K562 (cell line): Measurements from ENCODE around the gene ORM1. TPM values are rescaled to one million over a fixed set of nuclear protein-coding genes. Genes with fewer than 3 reads are reported as not detected.

Source experiments
- ATAC-seq: fragments of 200-7000 bp; cut with Tn5 transposase; 3 replicates; pipeline ENCODE4 v1.9.1; 2020; ENCODE audit warnings: moderate library complexity
- BruUV-seq: library from RNA; stranded (reverse); fragments of 400-500 nt; replicated peaks from 2 replicates; lab custom pipeline; 2021; lab: Mats Ljungman, UMichigan
- CTCF ChIA-PET: fragments of 300-600 bp; formaldehyde crosslinking; extraction: SDS; loops from one replicate; lab custom pipeline; 2021; ENCODE audit warnings: low intra/inter-chr PET ratio; lab: Yijun Ruan, JAX
- POLR2A ChIA-PET: fragments of 300-600, 350-650 bp; sonication (Branson Sonifier 250); formaldehyde crosslinking; extraction: SDS; loops from one replicate; lab custom pipeline; 2021; ENCODE audit warnings: antibody characterized with exemption, inconsistent platforms; lab: Yijun Ruan, JAX
- DNase-seq, 4 experiments: peaks; one replicate each; pipeline versions ENCODE4 v3.0.0 to v3.0.0-alpha.2; 2011 to 2018; ENCODE audit warnings: low spot score in 3 of 4, mixed read lengths in 3 of 4; ENCODE audit errors: extremely low read depth in 1 of 4
- FAIRE-seq: peaks from 2 replicates; lab custom pipeline; 2011; peaks lifted over from hg19 to GRCh38; lab: Jason Lieb, UNC
- H2AFZ ChIP-seq: 2 replicates; pipeline ENCODE4 v1.6.0; 2011; ENCODE audit warnings: low read depth, low read length, control low read depth, inconsistent platforms
- H3K27ac ChIP-seq: fragments of 200-600 bp; 3 replicates; pipeline ENCODE4 v1.8.0; 2011; ENCODE audit warnings: low read depth, mild to moderate bottlenecking, control low read depth, inconsistent platforms, low read length, moderate library complexity, mixed read lengths; ENCODE audit errors: extremely low read depth
- H3K27me3 ChIP-seq, 2 experiments: fragments of 300-600 bp in 1 of 2; 2 replicates in 1 of 2; 3 replicates in 1 of 2; pipeline versions ENCODE4 v1.6.0 to v1.8.0; 2011; ENCODE audit warnings: inconsistent platforms in 2 of 2, low read length in 2 of 2, mild to moderate bottlenecking in 1 of 2, mixed read lengths in 1 of 2, moderate library complexity in 1 of 2; ENCODE audit not compliant: control insufficient read depth in 2 of 2, insufficient read depth in 2 of 2
- H3K36me3 ChIP-seq: fragments of 300-600 bp; 3 replicates; pipeline ENCODE4 v1.8.0; 2011; ENCODE audit warnings: mild to moderate bottlenecking, low read length, inconsistent platforms; ENCODE audit not compliant: control insufficient read depth, insufficient read depth
- H3K4me1 ChIP-seq, 2 experiments: fragments of 200-600 bp in 1 of 2; replicated peaks in 1 of 2; 2 replicates in 1 of 2; 3 replicates in 1 of 2; pipeline versions ENCODE4 v1.5.1 to v1.8.0; 2011; ENCODE audit warnings: inconsistent platforms in 2 of 2, low read length in 2 of 2, mild to moderate bottlenecking in 1 of 2, mixed read lengths in 1 of 2, moderate library complexity in 1 of 2; ENCODE audit not compliant: control insufficient read depth in 2 of 2, insufficient read depth in 2 of 2
- H3K4me2 ChIP-seq: 2 replicates; pipeline ENCODE4 v1.6.1; 2011; ENCODE audit warnings: low read length, control low read depth, inconsistent platforms, mixed read lengths; ENCODE audit not compliant: insufficient read depth
- H3K4me3 ChIP-seq: fragments of 200-600 bp; sonication (generic), shearing (Covaris generic); 2 replicates; pipeline ENCODE4 v1.5.1; 2016; ENCODE audit warnings: control low read depth, inconsistent platforms
- H3K79me2 ChIP-seq: fragments of 200-600 bp; 3 replicates; pipeline ENCODE4 v1.8.0; 2011; ENCODE audit warnings: low read length, inconsistent platforms; ENCODE audit not compliant: control insufficient read depth, insufficient read depth
- H3K9ac ChIP-seq, 2 experiments: 2 replicates each; pipeline versions ENCODE4 v1.6.0 to v1.6.1; 2011; ENCODE audit warnings: low read depth in 2 of 2, low read length in 2 of 2, control low read depth in 1 of 2, inconsistent platforms in 1 of 2, mild to moderate bottlenecking in 1 of 2, mixed read lengths in 1 of 2; ENCODE audit not compliant: insufficient read depth in 1 of 2
- H3K9me1 ChIP-seq: one replicate; pipeline ENCODE4 v1.6.0; 2011; ENCODE audit warnings: inconsistent platforms, mild to moderate bottlenecking, low read length, moderate library complexity; ENCODE audit not compliant: control insufficient read depth, insufficient read depth
- H3K9me3 ChIP-seq: replicated peaks from 2 replicates; pipeline ENCODE4 v1.5.1; 2011; ENCODE audit warnings: low read depth, low read length, inconsistent platforms; ENCODE audit not compliant: control insufficient read depth, insufficient read depth
- H4K20me1 ChIP-seq: replicated peaks from 2 replicates; pipeline ENCODE4 v1.6.1; 2011; ENCODE audit warnings: low read length, inconsistent platforms, mixed read lengths; ENCODE audit not compliant: control insufficient read depth, insufficient read depth
- FOXJ2 ChIP-seq: fragments of 200-800 bp; sonication (Bioruptor generic); IDR thresholded peaks from 2 replicates; pipeline ENCODE4 v1.6.1; 2016; ENCODE audit warnings: missing genetic modification characterization, missing compliant biosample characterization
- MTA1 ChIP-seq: fragments of 450-650 bp; IDR thresholded peaks from 2 replicates; pipeline ENCODE4 v1.6.1; 2017; ENCODE audit warnings: borderline replicate concordance
- POLR2G ChIP-seq: fragments of 200-400 bp; formaldehyde crosslinking; IDR thresholded peaks from 2 replicates; pipeline ENCODE4 v1.6.1; 2017; ENCODE audit warnings: low read depth, mild to moderate bottlenecking, antibody characterized with exemption, low read length, moderate library complexity
- RBM22 ChIP-seq: fragments of 200-400 bp; formaldehyde crosslinking; IDR thresholded peaks from 2 replicates; pipeline ENCODE4 v1.6.1; 2018; ENCODE audit warnings: low read length, low read depth; ENCODE audit not compliant: poor library complexity, severe bottlenecking
- ZNF133 ChIP-seq: fragments of 250-450 bp; sonication (Bioruptor Pico); IDR thresholded peaks from 2 replicates; pipeline ENCODE4 v1.4.0; 2020; ENCODE audit warnings: mild to moderate bottlenecking
- ZNF780A ChIP-seq: fragments of 250-450 bp; sonication (Bioruptor Pico); IDR thresholded peaks from 2 replicates; pipeline ENCODE4 v1.5.0; 2021; ENCODE audit warnings: mild to moderate bottlenecking
- WGBS: fragments of 100-300 bp; shearing (Covaris generic); methylation state at CpG from one replicate; pipeline ENCODE4 v1.1.6; 2016; ENCODE audit warnings: low coverage, mixed read lengths; ENCODE audit not compliant: insufficient coverage; ENCODE audit errors: missing lambda C conversion rate; 5-methylcytosine and 5-hydroxymethylcytosine counted together
- in situ Hi-C: fragments of 300-500 bp; cut with MboI; formaldehyde crosslinking; loops from 4 replicates; pipeline ENCODE4 v1.15.0; 2018; ENCODE audit warnings: inconsistent platforms, mixed read lengths
- intact Hi-C: fragments of 100-400 bp; cut with micrococcal nuclease; formaldehyde crosslinking; loops from 2 replicates; pipeline ENCODE4 v1.14.2; 2022
- polyA plus RNA-seq, 8 experiments: library from polyadenylated mRNA; depleted of rRNA in 4 of 8; stranded (reverse) in 5 of 8; unstranded in 3 of 8; fragments of >200 nt; fragmentation: Nextera tagmentation in 2 of 8; fragmentation: Illumina TruSeq in 1 of 8; extraction: Ambion mirVana in 2 of 8; extraction: Trizol in 1 of 8; gene quantifications; 2 replicates each; pipeline versions ENCODE4 v1.2.1 to v1.2.3, GENCODE V29; 2011 to 2014; ENCODE audit warnings: inconsistent platforms in 1 of 8, missing spikeins in 1 of 8
- total RNA-seq, 7 experiments: library from RNA; depleted of rRNA in 6 of 7; stranded (reverse); fragments of >200 nt in 6 of 7; fragmentation: Illumina TruSeq in 2 of 7; extraction: Trizol in 2 of 7; gene quantifications; 2 replicates each; pipeline versions ENCODE4 v1.2.1 to v1.2.3, GENCODE V29; 2011 to 2021; ENCODE audit warnings: low replicate concordance in 1 of 7
- TF ChIP-seq, protein P1 (sequence below): fragments of 250-450 bp; sonication (Bioruptor Pico); IDR thresholded peaks from 2 replicates; pipeline ENCODE4 v1.4.0; 2020; ENCODE audit warnings: mild to moderate bottlenecking, moderate library complexity

ORM1 gene
- total and polyA plus RNA-seq, 9 of the 15 experiments (the other 6 are each of a cell fraction or from before 2014, with no cell fraction given) = 2.9 TPM; not detected in 8

DNA sequence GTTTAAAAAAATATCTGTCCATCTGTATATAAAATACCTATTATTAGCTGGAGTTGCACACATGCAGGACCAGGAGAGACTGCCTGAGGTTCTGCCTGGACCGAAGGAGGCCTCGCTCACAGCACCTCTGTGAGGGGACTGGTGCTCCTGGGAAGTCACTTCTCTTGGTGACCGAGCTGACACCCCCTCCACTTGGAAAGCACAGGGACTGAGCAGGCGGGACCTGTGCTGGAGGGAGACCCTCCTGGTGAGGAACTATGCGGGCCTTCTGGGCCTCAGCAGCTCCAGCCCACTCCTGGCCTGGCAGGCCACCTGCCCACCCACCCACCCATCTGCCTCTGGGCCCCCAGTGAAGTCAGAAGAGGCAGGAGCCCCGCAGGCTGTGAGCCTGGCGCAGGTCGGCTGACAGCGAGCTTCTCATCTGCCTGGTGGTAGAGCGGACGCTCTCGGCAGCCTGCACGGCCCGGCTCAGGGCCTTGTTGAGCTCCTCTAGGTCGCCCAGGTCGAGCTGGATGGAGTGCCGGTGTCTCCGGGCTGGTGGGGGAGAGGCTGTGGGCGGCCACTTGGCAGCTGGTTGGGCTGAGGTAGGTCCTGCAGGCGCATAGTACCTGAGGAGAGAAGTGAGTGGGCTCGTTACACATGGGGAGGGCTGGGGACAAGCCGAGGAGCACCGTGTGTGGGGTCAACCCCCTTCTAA is 13.9 kb downstream of the ORM1 start:
- CTCF ChIA-PET = no interaction called here
- intact Hi-C loops (loop anchor here (5.0 kb wide), 2 partner anchors 165 to 315 kb away; no protein-coding TSS in a partner anchor), in situ Hi-C loops (no loop called here)
- Histone ChIP-seq H3K9me1 (no peaks in the 10 kb centered on the region), H3K9ac (no peak overlapping the region; a peak in 1 of 4 replicates), H3K4me1 (peaks cover 0 to 3% of the 10 kb centered on the region in 2 experiments; a peak in 1 of 5 replicates), H3K9me3 (no peaks in the 10 kb centered on the region), H3K4me2 (no peak overlapping the region), H3K27ac (no peak overlapping the region), H3K79me2 (no peaks in the 10 kb centered on the region), H3K4me3 (no peak overlapping the region), H2AFZ (no peak overlapping the region), H3K27me3 (peaks cover 0 to 6% of the 10 kb centered on the region in 2 experiments; a peak in 1 of 5 replicates), H4K20me1 (peaks cover 7% of the 10 kb centered on the region; the same call in 1 of the 2 replicates), H3K36me3 (peaks cover 4% of the 10 kb centered on the region; the same call in 1 of the 3 replicates)
- ATAC-seq (no peak), DNase-seq (no peak), FAIRE-seq (no peak)
- no TSS peak for BruUV-seq
- TF ChIP-seq RBM22 (peak; percentile 75), FOXJ2 (tag) (no peak), ZNF780A (CRISPR knock-in tag) (no peak), MTA1 (no peak), POLR2G (peak; percentile 51; the same call in 1 of the 2 replicates), ZNF133 (CRISPR knock-in tag) (no peak)
- TF ChIP-seq, protein P1, sequence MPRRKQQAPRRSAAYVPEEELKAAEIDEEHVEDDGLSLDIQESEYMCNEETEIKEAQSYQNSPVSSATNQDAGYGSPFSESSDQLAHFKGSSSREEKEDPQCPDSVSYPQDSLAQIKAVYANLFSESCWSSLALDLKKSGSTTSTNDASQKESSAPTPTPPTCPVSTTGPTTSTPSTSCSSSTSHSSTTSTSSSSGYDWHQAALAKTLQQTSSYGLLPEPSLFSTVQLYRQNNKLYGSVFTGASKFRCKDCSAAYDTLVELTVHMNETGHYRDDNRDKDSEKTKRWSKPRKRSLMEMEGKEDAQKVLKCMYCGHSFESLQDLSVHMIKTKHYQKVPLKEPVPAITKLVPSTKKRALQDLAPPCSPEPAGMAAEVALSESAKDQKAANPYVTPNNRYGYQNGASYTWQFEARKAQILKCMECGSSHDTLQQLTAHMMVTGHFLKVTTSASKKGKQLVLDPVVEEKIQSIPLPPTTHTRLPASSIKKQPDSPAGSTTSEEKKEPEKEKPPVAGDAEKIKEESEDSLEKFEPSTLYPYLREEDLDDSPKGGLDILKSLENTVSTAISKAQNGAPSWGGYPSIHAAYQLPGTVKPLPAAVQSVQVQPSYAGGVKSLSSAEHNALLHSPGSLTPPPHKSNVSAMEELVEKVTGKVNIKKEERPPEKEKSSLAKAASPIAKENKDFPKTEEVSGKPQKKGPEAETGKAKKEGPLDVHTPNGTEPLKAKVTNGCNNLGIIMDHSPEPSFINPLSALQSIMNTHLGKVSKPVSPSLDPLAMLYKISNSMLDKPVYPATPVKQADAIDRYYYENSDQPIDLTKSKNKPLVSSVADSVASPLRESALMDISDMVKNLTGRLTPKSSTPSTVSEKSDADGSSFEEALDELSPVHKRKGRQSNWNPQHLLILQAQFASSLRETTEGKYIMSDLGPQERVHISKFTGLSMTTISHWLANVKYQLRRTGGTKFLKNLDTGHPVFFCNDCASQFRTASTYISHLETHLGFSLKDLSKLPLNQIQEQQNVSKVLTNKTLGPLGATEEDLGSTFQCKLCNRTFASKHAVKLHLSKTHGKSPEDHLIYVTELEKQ (CRISPR knock-in tag) = no peak
- POLR2A ChIA-PET = interaction anchor here (0.6 to 1.0 kb wide), 3 partner anchors 9 to 140 kb away, joined by 3 to 4 read pairs (median 3); no protein-coding TSS in a partner anchor
- 79% methylated on average over 17 of the region's 23 CpGs for WGBS
